ENCODE measurements around the gene RPS21. TPM values are rescaled to one million over a fixed set of nuclear protein-coding genes. Genes with fewer than 3 reads are reported as not detected.
A peak's percentile ranks its signal among the peaks of the same experiment; 100 is the strongest.

Gene RPS21
- total and polyA plus RNA-seq, 2 of the 4 experiments (the other 2 are of a cell fraction), result 2,710 to 4,298 TPM

GRCh38 chr20:62359043-62359490 lies 27.8 kb upstream of the RPS21 start:
- Histone ChIP-seq H2BK15ac (ENCODE audit: low read depth, low read length) (no peak overlapping the region), H2BK20ac (ENCODE audit: low read depth, low read length) (no peak overlapping the region), H3K4me1 (ENCODE audit: control insufficient read depth, insufficient read depth, low read length) (peaks cover 28% of the 10 kb centered on the region), H3K4me3 (ENCODE audit: insufficient read depth, low read depth, low read length) (no peak overlapping the region), H2BK5ac (ENCODE audit: low read depth, low read length, poor library complexity, severe bottlenecking) (no peak overlapping the region), H3K9ac (ENCODE audit: low read depth, low read length) (no peak overlapping the region), H3K36me3 (ENCODE audit: control insufficient read depth, insufficient read depth, low read length) (peaks cover 4% of the 10 kb centered on the region; the same call in 1 of the 2 replicates), H3K14ac (replicated peaks; ENCODE audit: low read depth, low read length) (no peak overlapping the region), H4K91ac (ENCODE audit: insufficient read depth, low read depth, low read length) (no peak overlapping the region), H3K4ac (ENCODE audit: low read depth, low read length) (no peak overlapping the region), H3K27me3 (ENCODE audit: control insufficient read depth, insufficient read depth, low read length) (no peaks in the 10 kb centered on the region), H3K23ac (ENCODE audit: low read depth, low read length) (no peak overlapping the region), H3K56ac (ENCODE audit: extremely low read depth, insufficient read depth, low read length) (no peak overlapping the region), H3K9me1 (ENCODE audit: insufficient read depth, low read length) (no peaks in the 10 kb centered on the region), H2AFZ (replicated peaks; ENCODE audit: low read length, poor library complexity) (peak overlapping the region; percentile 33), H3K27ac (ENCODE audit: insufficient read depth, low read length) (no peak overlapping the region), H2AK5ac (ENCODE audit: low read depth, low read length) (no peak overlapping the region), H2AK9ac (replicated peaks; ENCODE audit: low read depth, low read length, poor library complexity) (no peak overlapping the region), H3K9me3 (ENCODE audit: control insufficient read depth, insufficient read depth, low read length) (no peaks in the 10 kb centered on the region), H3K79me1 (ENCODE audit: low read depth in 1 of 2, low read length in 2 of 2) (no peaks in the 10 kb centered on the region), H4K5ac (ENCODE audit: low read depth, low read length) (no peak overlapping the region), H3K18ac (ENCODE audit: low read depth, low read length) (no peak overlapping the region), H3K4me2 (ENCODE audit: low read depth, low read length) (no peak overlapping the region), H4K20me1 (ENCODE audit: insufficient read depth, low read length) (peaks cover 4% of the 10 kb centered on the region; the same call in 1 of the 2 replicates), H4K8ac (ENCODE audit: low read depth in 2 of 2, low read length in 2 of 2) (no peak overlapping the region), H2BK120ac (ENCODE audit: low read depth, low read length) (no peak overlapping the region)
- in situ Hi-C loops (cut with MboI; ENCODE audit: low sequenced_read_pairs) (no loop called here), intact Hi-C loops (cut with micrococcal nuclease) (no loop called here), dilution Hi-C loops (cut with HindIII; ENCODE audit: low sequenced_read_pairs, unreplicated experiment) (no loop called here)
- WGBS, 2 experiments (ENCODE audit: extremely low coverage in 2 of 2, insufficient read length in 1 of 2), result 100% methylated on average over 2 of the region's 16 CpGs; no CpG with 5 or more reads in 1 of the 2 experiments
- POLR2A ChIA-PET (ENCODE audit: unreplicated experiment), result no interaction called here
- no peak for TF ChIP-seq MXI1 (IDR thresholded peaks at IDR 0.05; ENCODE audit: borderline replicate concordance, low read depth, low read length)
- no peak for TF ChIP-seq POLR2A (IDR thresholded peaks at IDR 0.05; ENCODE audit: low read depth, low read length)
- no peak for TF ChIP-seq ELK1 (IDR thresholded peaks at IDR 0.05; ENCODE audit: borderline replicate concordance, low read depth, low read length)
- TF ChIP-seq MAFK (IDR thresholded peaks at IDR 0.05; ENCODE audit: low read depth, low read length), result no peak
- no peak for TF ChIP-seq MAZ (IDR thresholded peaks at IDR 0.05; ENCODE audit: borderline replicate concordance, low read depth, low read length)
- TF ChIP-seq RAD21 (IDR thresholded peaks at IDR 0.05; ENCODE audit: low read length), result no peak
- no peak for TF ChIP-seq CHD1 (IDR thresholded peaks at IDR 0.05; ENCODE audit: low read depth, low read length)
- TF ChIP-seq, protein P1, sequence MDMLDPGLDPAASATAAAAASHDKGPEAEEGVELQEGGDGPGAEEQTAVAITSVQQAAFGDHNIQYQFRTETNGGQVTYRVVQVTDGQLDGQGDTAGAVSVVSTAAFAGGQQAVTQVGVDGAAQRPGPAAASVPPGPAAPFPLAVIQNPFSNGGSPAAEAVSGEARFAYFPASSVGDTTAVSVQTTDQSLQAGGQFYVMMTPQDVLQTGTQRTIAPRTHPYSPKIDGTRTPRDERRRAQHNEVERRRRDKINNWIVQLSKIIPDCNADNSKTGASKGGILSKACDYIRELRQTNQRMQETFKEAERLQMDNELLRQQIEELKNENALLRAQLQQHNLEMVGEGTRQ (IDR thresholded peaks at IDR 0.05; ENCODE audit: low read depth, low read length), result no peak
- TF ChIP-seq RCOR1 (IDR thresholded peaks at IDR 0.05; ENCODE audit: insufficient replicate concordance, low read length), result no peak
- no peak for TF ChIP-seq CTCF (conservative IDR thresholded peaks at IDR 0.05; ENCODE audit: low read depth, low read length)
- TF ChIP-seq NFE2L2 (IDR thresholded peaks at IDR 0.05; ENCODE audit: low read depth, low read length), result no peak
- TF ChIP-seq BHLHE40 (IDR thresholded peaks at IDR 0.05; ENCODE audit: low read depth, low read length), result no peak
- no peak for TF ChIP-seq FOS (IDR thresholded peaks at IDR 0.05; ENCODE audit: low read depth, low read length)
- TF ChIP-seq CEBPB (IDR thresholded peaks at IDR 0.05; ENCODE audit: low read depth, low read length), result no peak
- TF ChIP-seq RFX5 (IDR thresholded peaks at IDR 0.05; ENCODE audit: low read depth, low read length), result no peak
- no peak for TF ChIP-seq SMC3 (IDR thresholded peaks at IDR 0.05; ENCODE audit: low read depth, low read length)
- ATAC-seq (ENCODE audit: low read depth), result no peak
- no peak for DNase-seq
- no TSS peak for BruUV-seq (replicated peaks)
- CTCF ChIA-PET, result no interaction called here

Data from IMR-90 (cell line).